ENCODE measurements around the gene MTCL1.

MTCL1 gene

DNA sequence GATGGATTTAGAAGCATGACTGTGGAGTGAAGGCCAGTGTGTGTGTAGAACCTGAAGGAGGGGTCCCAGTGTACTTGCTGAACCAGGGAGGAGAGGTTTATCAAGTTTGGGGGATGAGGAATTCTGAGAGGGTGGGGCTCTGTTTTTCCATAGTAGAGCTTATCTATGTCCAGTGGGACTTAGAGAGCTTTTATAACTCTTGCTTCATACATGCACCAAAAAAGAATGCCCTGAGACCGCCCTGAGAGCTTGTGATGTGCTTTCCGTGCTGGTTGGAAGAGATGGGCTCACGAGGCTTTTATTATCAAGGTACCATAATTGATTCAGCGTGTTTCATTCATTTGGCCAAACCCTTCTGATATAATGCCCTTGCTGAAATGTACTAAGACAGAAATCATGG, 100.2 kb downstream of the MTCL1 start:
- Histone ChIP-seq H3K36me3 (ENCODE audit: control insufficient read depth, insufficient read depth, low read length) (no peaks in the 10 kb centered on the region), H2BK5ac (ENCODE audit: low read length) (no peak overlapping the region), H2BK120ac (ENCODE audit: low read depth, low read length) (no peak overlapping the region), H3K56ac (ENCODE audit: low read length) (no peak overlapping the region), H3K18ac (ENCODE audit: low read length) (no peak overlapping the region), H3K27me3 (ENCODE audit: insufficient read depth, low read length, poor library complexity) (no peaks in the 10 kb centered on the region), H3K4me3 (ENCODE audit: low read length) (no peak overlapping the region), H3K4me1 (ENCODE audit: control insufficient read depth, low read depth, low read length) (peaks cover 14% of the 10 kb centered on the region), H4K8ac (ENCODE audit: low read depth, low read length) (no peak overlapping the region), H3K79me2 (ENCODE audit: control insufficient read depth, insufficient read depth, low read length) (no peaks in the 10 kb centered on the region), H4K5ac (ENCODE audit: low read length) (no peak overlapping the region), H3K79me1 (ENCODE audit: low read length) (no peaks in the 10 kb centered on the region), H3K27ac (ENCODE audit: low read depth, low read length) (no peak overlapping the region), H3K4me2 (ENCODE audit: low read length) (no peak overlapping the region), H3K23ac (ENCODE audit: low read length) (no peak overlapping the region), H3K4ac (ENCODE audit: low read depth, low read length) (no peak overlapping the region), H2BK15ac (replicated peaks; ENCODE audit: low read depth) (no peak overlapping the region), H3K9ac (ENCODE audit: low read length) (no peak overlapping the region), H2AK5ac (ENCODE audit: low read length) (no peak overlapping the region)
- no CpG with 5 or more reads among the region's 4 CpGs for WGBS (ENCODE audit: extremely low coverage, insufficient coverage, low lambda C conversion rate)
- DNase-seq, result no peak

DNA sequence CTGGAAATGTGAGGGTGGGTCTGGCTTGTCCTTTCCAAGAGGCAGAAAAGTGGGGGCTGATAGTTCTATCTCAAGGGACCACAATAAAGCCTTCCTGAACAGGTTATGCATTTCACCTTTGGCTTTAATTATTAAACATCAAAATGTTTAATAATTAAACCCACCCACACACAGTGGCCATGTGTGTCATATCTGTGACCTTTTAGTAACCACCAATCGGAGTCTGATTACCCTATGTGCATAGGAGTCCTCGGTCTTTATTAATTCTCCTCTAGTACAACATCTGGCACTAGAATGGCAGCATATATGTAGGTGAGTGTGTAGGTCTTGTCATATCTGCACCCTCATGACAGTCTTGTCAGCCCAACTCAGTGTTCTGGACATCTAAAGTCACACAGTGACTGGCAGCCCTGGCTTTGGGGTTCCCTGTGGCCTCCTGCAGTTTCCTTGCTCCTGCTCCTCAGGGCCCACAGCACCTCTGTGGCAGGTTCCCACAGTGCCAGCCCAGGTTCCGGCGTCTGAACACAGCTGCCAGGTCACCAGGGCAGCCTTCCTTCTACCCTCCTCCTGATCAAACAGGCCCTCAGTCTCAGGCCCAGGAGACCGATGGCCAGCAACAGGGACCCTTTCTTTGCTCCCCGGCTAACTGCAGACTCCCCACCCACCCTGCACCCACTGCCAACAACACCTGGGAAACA, 100.9 kb downstream of the MTCL1 start:
- Histone ChIP-seq H4K5ac (ENCODE audit: low read length) (no peak overlapping the region), H3K36me3 (ENCODE audit: control insufficient read depth, insufficient read depth, low read length) (no peaks in the 10 kb centered on the region), H3K4me2 (ENCODE audit: low read length) (no peak overlapping the region), H2BK5ac (ENCODE audit: low read length) (no peak overlapping the region), H3K56ac (ENCODE audit: low read length) (no peak overlapping the region), H3K79me1 (ENCODE audit: low read length) (no peaks in the 10 kb centered on the region), H2AK5ac (ENCODE audit: low read length) (no peak overlapping the region), H4K8ac (ENCODE audit: low read depth, low read length) (no peak overlapping the region), H3K4me1 (ENCODE audit: control insufficient read depth, low read depth, low read length) (peaks cover 11% of the 10 kb centered on the region), H3K9ac (ENCODE audit: low read length) (no peak overlapping the region), H2BK15ac (replicated peaks; ENCODE audit: low read depth) (no peak overlapping the region), H2BK120ac (ENCODE audit: low read depth, low read length) (no peak overlapping the region), H3K18ac (ENCODE audit: low read length) (no peak overlapping the region), H3K4me3 (ENCODE audit: low read length) (no peak overlapping the region), H3K23ac (ENCODE audit: low read length) (no peak overlapping the region), H3K79me2 (ENCODE audit: control insufficient read depth, insufficient read depth, low read length) (no peaks in the 10 kb centered on the region), H3K27ac (ENCODE audit: low read depth, low read length) (no peak overlapping the region), H3K4ac (ENCODE audit: low read depth, low read length) (no peak overlapping the region), H3K27me3 (ENCODE audit: insufficient read depth, low read length, poor library complexity) (no peaks in the 10 kb centered on the region)
- WGBS (ENCODE audit: extremely low coverage, insufficient coverage, low lambda C conversion rate), result no CpG with 5 or more reads among the region's 6 CpGs
- DNase-seq, result no peak

DNA sequence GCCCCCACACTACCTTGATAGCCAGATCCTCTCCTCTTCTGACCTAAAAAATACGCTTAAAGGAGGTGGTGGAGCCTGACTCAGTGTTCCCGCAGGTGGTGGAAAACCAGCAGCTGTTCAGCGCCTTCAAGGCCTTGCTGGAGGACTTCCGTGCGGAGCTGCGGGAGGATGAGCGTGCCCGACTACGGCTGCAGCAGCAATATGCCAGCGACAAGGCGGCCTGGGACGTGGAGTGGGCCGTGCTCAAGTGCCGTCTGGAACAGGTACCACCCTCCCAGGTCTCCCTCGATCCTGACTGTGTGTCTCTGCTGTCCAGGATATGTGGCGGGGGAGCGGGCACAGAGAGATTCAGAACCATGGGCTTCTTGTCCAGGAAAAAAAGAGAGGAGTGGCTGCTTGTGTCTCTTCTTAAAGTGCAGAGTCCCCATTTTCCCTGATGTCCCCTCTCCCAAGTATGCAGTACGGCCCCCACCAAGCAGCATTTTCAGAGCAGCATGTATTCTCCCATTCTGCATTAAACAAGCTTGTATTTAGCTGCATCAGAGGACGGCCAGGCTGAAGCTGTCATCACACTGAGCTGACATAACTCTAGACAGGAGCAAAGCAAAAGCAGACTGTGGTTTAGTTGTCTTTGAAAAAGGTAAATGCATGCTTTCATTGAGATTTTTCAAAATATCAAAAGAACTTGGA, 101.6 kb downstream of the MTCL1 start:
- Histone ChIP-seq H3K23ac (ENCODE audit: low read length) (no peak overlapping the region), H3K36me3 (ENCODE audit: control insufficient read depth, insufficient read depth, low read length) (no peaks in the 10 kb centered on the region), H3K4ac (ENCODE audit: low read depth, low read length) (no peak overlapping the region), H3K4me1 (ENCODE audit: control insufficient read depth, low read depth, low read length) (peaks cover 5% of the 10 kb centered on the region), H3K27ac (ENCODE audit: low read depth, low read length) (no peak overlapping the region), H4K5ac (ENCODE audit: low read length) (no peak overlapping the region), H3K56ac (ENCODE audit: low read length) (no peak overlapping the region), H3K79me2 (ENCODE audit: control insufficient read depth, insufficient read depth, low read length) (no peaks in the 10 kb centered on the region), H3K4me3 (ENCODE audit: low read length) (no peak overlapping the region), H3K79me1 (ENCODE audit: low read length) (no peaks in the 10 kb centered on the region), H2BK120ac (ENCODE audit: low read depth, low read length) (no peak overlapping the region), H3K18ac (ENCODE audit: low read length) (no peak overlapping the region), H3K4me2 (ENCODE audit: low read length) (no peak overlapping the region), H2BK15ac (replicated peaks; ENCODE audit: low read depth) (no peak overlapping the region), H3K9ac (ENCODE audit: low read length) (no peak overlapping the region), H3K27me3 (ENCODE audit: insufficient read depth, low read length, poor library complexity) (no peaks in the 10 kb centered on the region), H2BK5ac (ENCODE audit: low read length) (no peak overlapping the region), H2AK5ac (ENCODE audit: low read length) (no peak overlapping the region), H4K8ac (ENCODE audit: low read depth, low read length) (no peak overlapping the region)
- no CpG with 5 or more reads among the region's 19 CpGs for WGBS (ENCODE audit: extremely low coverage, insufficient coverage, low lambda C conversion rate)
- no peak for DNase-seq

DNA sequence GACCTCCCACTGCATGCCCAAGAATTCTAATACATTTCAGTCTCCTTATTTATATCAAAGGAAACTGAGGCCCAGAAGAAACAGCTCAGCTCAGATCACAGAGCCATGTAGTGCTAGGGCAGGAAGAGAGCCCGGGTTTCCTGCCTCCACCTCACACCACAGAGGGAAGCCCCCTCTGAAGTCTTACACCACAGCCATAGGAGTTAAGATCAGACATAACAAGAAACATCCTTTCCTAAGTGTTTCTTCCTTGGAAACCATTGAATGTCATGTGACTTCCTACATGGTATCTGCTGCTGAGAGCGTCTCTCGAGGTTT, 102.1 kb downstream of the MTCL1 start:
- no peak overlapping the region for H3K4ac ChIP-seq (ENCODE audit: low read depth, low read length)
- no peak overlapping the region for H3K4me2 ChIP-seq (ENCODE audit: low read length)
- H3K9ac ChIP-seq (ENCODE audit: low read length), result no peak overlapping the region
- no peaks in the 10 kb centered on the region for H3K79me1 ChIP-seq (ENCODE audit: low read length)
- no peak overlapping the region for H3K56ac ChIP-seq (ENCODE audit: low read length)
- H4K5ac ChIP-seq (ENCODE audit: low read length), result no peak overlapping the region
- no peak overlapping the region for H2AK5ac ChIP-seq (ENCODE audit: low read length)
- H2BK120ac ChIP-seq (ENCODE audit: low read depth, low read length), result no peak overlapping the region
- no peak overlapping the region for H3K4me3 ChIP-seq (ENCODE audit: low read length)
- no CpG with 5 or more reads among the region's 3 CpGs for WGBS (ENCODE audit: extremely low coverage, insufficient coverage, low lambda C conversion rate)
- H3K4me1 ChIP-seq (ENCODE audit: control insufficient read depth, low read depth, low read length), result peaks cover 2% of the 10 kb centered on the region
- H2BK5ac ChIP-seq (ENCODE audit: low read length), result no peak overlapping the region
- no peak overlapping the region for H2BK15ac ChIP-seq (replicated peaks; ENCODE audit: low read depth)
- no peak overlapping the region for H3K27ac ChIP-seq (ENCODE audit: low read depth, low read length)
- no peak overlapping the region for H3K23ac ChIP-seq (ENCODE audit: low read length)
- H4K8ac ChIP-seq (ENCODE audit: low read depth, low read length), result no peak overlapping the region
- no peaks in the 10 kb centered on the region for H3K36me3 ChIP-seq (ENCODE audit: control insufficient read depth, insufficient read depth, low read length)
- H3K79me2 ChIP-seq (ENCODE audit: control insufficient read depth, insufficient read depth, low read length), result no peaks in the 10 kb centered on the region
- DNase-seq, result no peak
- no peaks in the 10 kb centered on the region for H3K27me3 ChIP-seq (ENCODE audit: insufficient read depth, low read length, poor library complexity)
- no peak overlapping the region for H3K18ac ChIP-seq (ENCODE audit: low read length)

DNA sequence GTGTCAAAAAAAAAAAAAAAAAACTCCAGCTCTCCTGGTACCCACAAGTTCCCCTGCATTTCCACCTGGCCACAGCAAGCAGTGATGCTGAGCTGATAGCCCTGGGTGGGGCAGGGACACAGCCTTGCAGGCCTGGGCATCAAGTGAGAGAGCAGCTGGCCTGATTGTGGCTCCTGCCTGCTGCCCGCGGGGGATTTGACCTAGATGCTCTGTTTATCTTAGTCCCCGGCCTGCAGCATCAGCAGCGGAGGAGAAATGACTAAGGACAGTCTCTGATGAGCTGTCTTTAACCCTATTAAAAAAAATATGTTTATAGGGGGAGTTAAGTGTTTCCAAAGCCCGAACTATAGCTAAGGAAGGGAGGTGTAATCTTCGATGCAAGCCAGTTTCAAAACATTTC, 102.6 kb downstream of the MTCL1 start:
- WGBS (ENCODE audit: extremely low coverage, insufficient coverage, low lambda C conversion rate), result no CpG with 5 or more reads among the region's 6 CpGs
- no peaks in the 10 kb centered on the region for H3K79me1 ChIP-seq (ENCODE audit: low read length)
- no peak overlapping the region for H2BK120ac ChIP-seq (ENCODE audit: low read depth, low read length)
- no peak overlapping the region for H4K5ac ChIP-seq (ENCODE audit: low read length)
- no peak overlapping the region for H3K9ac ChIP-seq (ENCODE audit: low read length)
- no peak for DNase-seq
- H3K56ac ChIP-seq (ENCODE audit: low read length), result no peak overlapping the region
- no peak overlapping the region for H3K27ac ChIP-seq (ENCODE audit: low read depth, low read length)
- H4K8ac ChIP-seq (ENCODE audit: low read depth, low read length), result no peak overlapping the region
- H3K36me3 ChIP-seq (ENCODE audit: control insufficient read depth, insufficient read depth, low read length), result no peaks in the 10 kb centered on the region
- H3K27me3 ChIP-seq (ENCODE audit: insufficient read depth, low read length, poor library complexity), result no peaks in the 10 kb centered on the region
- no peak overlapping the region for H3K4me2 ChIP-seq (ENCODE audit: low read length)
- no peak overlapping the region for H3K4me3 ChIP-seq (ENCODE audit: low read length)
- H3K23ac ChIP-seq (ENCODE audit: low read length), result no peak overlapping the region
- H3K4ac ChIP-seq (ENCODE audit: low read depth, low read length), result no peak overlapping the region
- no peaks in the 10 kb centered on the region for H3K79me2 ChIP-seq (ENCODE audit: control insufficient read depth, insufficient read depth, low read length)
- no peak overlapping the region for H2AK5ac ChIP-seq (ENCODE audit: low read length)
- H2BK5ac ChIP-seq (ENCODE audit: low read length), result no peak overlapping the region
- H3K18ac ChIP-seq (ENCODE audit: low read length), result no peak overlapping the region
- H3K4me1 ChIP-seq (ENCODE audit: control insufficient read depth, low read depth, low read length), result peaks cover 2% of the 10 kb centered on the region
- H2BK15ac ChIP-seq (replicated peaks; ENCODE audit: low read depth), result no peak overlapping the region

DNA sequence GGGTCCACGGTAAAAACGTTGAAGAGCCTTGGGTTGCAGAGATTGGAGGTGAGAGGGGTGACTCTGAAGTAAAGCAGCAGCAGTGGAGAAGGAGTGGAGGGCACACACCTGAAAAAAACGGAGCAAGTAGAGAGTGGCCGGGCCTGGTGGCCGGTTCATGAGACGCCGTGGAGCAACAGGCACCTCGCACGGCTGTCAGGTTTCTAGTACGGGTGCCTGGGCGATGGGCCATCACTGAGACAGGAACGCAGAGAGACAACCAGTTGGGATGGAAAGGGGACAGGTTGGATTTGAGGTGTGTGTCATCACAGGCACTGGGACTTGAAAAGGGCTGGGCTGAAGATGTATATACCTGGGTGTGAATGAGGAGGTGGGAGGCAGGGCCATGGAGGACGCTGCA, 104.2 kb downstream of the MTCL1 start:
- no peak overlapping the region for H3K23ac ChIP-seq (ENCODE audit: low read length)
- H2BK120ac ChIP-seq (ENCODE audit: low read depth, low read length), result no peak overlapping the region
- no peak overlapping the region for H2BK15ac ChIP-seq (replicated peaks; ENCODE audit: low read depth)
- H3K56ac ChIP-seq (ENCODE audit: low read length), result no peak overlapping the region
- H3K27ac ChIP-seq (ENCODE audit: low read depth, low read length), result no peak overlapping the region
- no peak for DNase-seq
- no peak overlapping the region for H3K4me2 ChIP-seq (ENCODE audit: low read length)
- H2BK5ac ChIP-seq (ENCODE audit: low read length), result no peak overlapping the region
- H3K36me3 ChIP-seq (ENCODE audit: control insufficient read depth, insufficient read depth, low read length), result no peaks in the 10 kb centered on the region
- H3K27me3 ChIP-seq (ENCODE audit: insufficient read depth, low read length, poor library complexity), result no peaks in the 10 kb centered on the region
- no peak overlapping the region for H4K5ac ChIP-seq (ENCODE audit: low read length)
- WGBS (ENCODE audit: extremely low coverage, insufficient coverage, low lambda C conversion rate), result no CpG with 5 or more reads among the region's 13 CpGs
- H3K9ac ChIP-seq (ENCODE audit: low read length), result no peak overlapping the region
- no peak overlapping the region for H3K18ac ChIP-seq (ENCODE audit: low read length)
- H3K4me1 ChIP-seq (ENCODE audit: control insufficient read depth, low read depth, low read length), result no peaks in the 10 kb centered on the region
- no peak overlapping the region for H4K8ac ChIP-seq (ENCODE audit: low read depth, low read length)
- H3K79me1 ChIP-seq (ENCODE audit: low read length), result no peaks in the 10 kb centered on the region
- H3K79me2 ChIP-seq (ENCODE audit: control insufficient read depth, insufficient read depth, low read length), result no peaks in the 10 kb centered on the region
- H2AK5ac ChIP-seq (ENCODE audit: low read length), result no peak overlapping the region
- no peak overlapping the region for H3K4ac ChIP-seq (ENCODE audit: low read depth, low read length)
- no peak overlapping the region for H3K4me3 ChIP-seq (ENCODE audit: low read length)

Data from mesendoderm (in vitro differentiated cells).